SK-N-SH (cell line): ENCODE results near the gene SLC1A7. TPM values are rescaled to one million over a fixed set of nuclear protein-coding genes. Genes with fewer than 3 reads are reported as not detected.

Source experiments
- CTCF ChIA-PET: fragments of 300-600, 350-600 bp; formaldehyde crosslinking; extraction: SDS; loops from one replicate; lab custom pipeline; 2021; lab: Yijun Ruan, JAX
- POLR2A ChIA-PET: fragments of 350-600 bp; sonication (Branson Sonifier 250); formaldehyde crosslinking; extraction: SDS; loops from one replicate; lab custom pipeline; 2020; ENCODE audit warnings: antibody characterized with exemption, inconsistent platforms; lab: Yijun Ruan, JAX
- DNase-seq: peaks from one replicate; pipeline ENCODE4 v3.0.0; 2012
- H2AFZ ChIP-seq: fragments of 200-600 bp; sonication (generic); 2 replicates; pipeline ENCODE4 v1.8.1; 2016; ENCODE audit warnings: antibody characterized with exemption, mild to moderate bottlenecking, low read depth
- H3F3A ChIP-seq: fragments of 200-600 bp; sonication (generic); replicated peaks from 2 replicates; pipeline ENCODE3; 2016; ENCODE audit warnings: antibody characterized with exemption, mild to moderate bottlenecking; ENCODE audit not compliant: insufficient read depth
- H3K27ac ChIP-seq, 2 experiments: fragments of 200-500 bp in 1 of 2; fragments of 200-600 bp in 1 of 2; sonication (Bioruptor generic) in 1 of 2; sonication (generic), shearing (Covaris generic) in 1 of 2; 2 replicates each; pipeline versions ENCODE4 v1.5.1 to v1.6.1; 2014 to 2016; ENCODE audit warnings: low read depth in 2 of 2, inconsistent platforms in 1 of 2, low read length in 1 of 2, mild to moderate bottlenecking in 1 of 2, mixed read lengths in 1 of 2
- H3K27me3 ChIP-seq: fragments of 200-600 bp; sonication (generic), shearing (Covaris generic); 2 replicates; pipeline ENCODE4 v1.6.1; 2016; ENCODE audit warnings: mixed run types; ENCODE audit not compliant: insufficient read depth
- H3K36me3 ChIP-seq, 2 experiments: fragments of 200-500 bp in 1 of 2; fragments of 200-600 bp in 1 of 2; sonication (Bioruptor generic) in 1 of 2; sonication (generic) in 1 of 2; replicated peaks in 1 of 2; 2 replicates each; pipeline versions ENCODE3 to v1.5.1; 2014 to 2016; ENCODE audit warnings: low read length in 1 of 2, mild to moderate bottlenecking in 1 of 2; ENCODE audit not compliant: insufficient read depth in 2 of 2, control insufficient read depth in 1 of 2
- H3K4me1 ChIP-seq, 2 experiments: fragments of 200-500 bp in 1 of 2; fragments of 200-600 bp in 1 of 2; sonication (Bioruptor generic) in 1 of 2; sonication (generic), shearing (Covaris generic) in 1 of 2; 2 replicates each; pipeline versions ENCODE4 v1.5.1 to v1.6.1; 2014 to 2016; ENCODE audit warnings: low read depth in 1 of 2, low read length in 1 of 2, mixed run types in 1 of 2; ENCODE audit not compliant: insufficient read depth in 2 of 2, control insufficient read depth in 1 of 2
- H3K4me2 ChIP-seq: fragments of 200-600 bp; sonication (generic), shearing (Covaris generic); 2 replicates; pipeline ENCODE4 v1.6.1; 2017; ENCODE audit warnings: mixed run types
- H3K4me3 ChIP-seq, 2 experiments: fragments of 200-500 bp in 1 of 2; fragments of 200-600 bp in 1 of 2; sonication (Bioruptor generic) in 1 of 2; sonication (generic), shearing (Covaris generic) in 1 of 2; 2 replicates each; pipeline versions ENCODE4 v1.5.1 to v1.8.1; 2014 to 2016; ENCODE audit warnings: low read depth in 2 of 2, inconsistent platforms in 1 of 2, low read length in 1 of 2, mild to moderate bottlenecking in 1 of 2, mixed read lengths in 1 of 2, moderate library complexity in 1 of 2
- H3K79me2 ChIP-seq: fragments of 200-600 bp; sonication (generic); 2 replicates; pipeline ENCODE4 v1.8.1; 2017; ENCODE audit warnings: mild to moderate bottlenecking; ENCODE audit not compliant: insufficient read depth
- H3K9ac ChIP-seq: fragments of 200-600 bp; sonication (generic); 2 replicates; pipeline ENCODE4 v1.6.1; 2017; ENCODE audit warnings: mixed run types
- H3K9me2 ChIP-seq: fragments of 200-600 bp; sonication (generic); 2 replicates; pipeline ENCODE4 v1.6.1; 2017; ENCODE audit warnings: mixed run types
- H3K9me3 ChIP-seq: fragments of 200-600 bp; sonication (generic); 2 replicates; pipeline ENCODE4 v1.6.1; 2017; ENCODE audit warnings: mixed run types, mild to moderate bottlenecking, moderate library complexity
- H4K20me1 ChIP-seq: fragments of 200-600 bp; sonication (generic); 2 replicates; pipeline ENCODE4 v1.6.1; 2017; ENCODE audit warnings: mild to moderate bottlenecking, mixed run types; ENCODE audit not compliant: insufficient read depth
- EP300 ChIP-seq, 2 experiments: IDR thresholded peaks; 2 replicates each; pipeline versions ENCODE4 v1.4.0 to v1.6.1; 2012; ENCODE audit warnings: borderline replicate concordance in 1 of 2, low read depth in 1 of 2, low read length in 1 of 2
- FOXJ3 ChIP-seq: sonication (generic); formaldehyde crosslinking; IDR thresholded peaks from 2 replicates; pipeline ENCODE4 v1.5.1; 2020; ENCODE audit warnings: mild to moderate bottlenecking, missing genetic modification reagents
- FOXM1 ChIP-seq: IDR thresholded peaks from 2 replicates; pipeline ENCODE4 v1.4.0; 2012; ENCODE audit warnings: low read depth, mild to moderate bottlenecking
- GABPA ChIP-seq: IDR thresholded peaks from 2 replicates; pipeline ENCODE4 v1.4.0; 2012; ENCODE audit warnings: low read depth, mild to moderate bottlenecking
- GATA2 ChIP-seq: sonication (generic); formaldehyde crosslinking; IDR thresholded peaks from 2 replicates; pipeline ENCODE4 v1.5.0; 2020; ENCODE audit warnings: mild to moderate bottlenecking, missing genetic modification reagents
- JUND ChIP-seq: IDR thresholded peaks from 2 replicates; pipeline ENCODE4 v1.4.0; 2012
- MAX ChIP-seq: IDR thresholded peaks from 2 replicates; pipeline ENCODE4 v1.4.0; 2012; ENCODE audit warnings: low read depth
- MEF2A ChIP-seq: IDR thresholded peaks from 2 replicates; pipeline ENCODE4 v1.4.0; 2012; ENCODE audit warnings: low read depth, borderline replicate concordance
- MXI1 ChIP-seq: IDR thresholded peaks from 2 replicates; pipeline ENCODE4 v1.6.1; 2012; ENCODE audit warnings: mild to moderate bottlenecking, low read depth, low read length, improper control_type of control experiment
- NFIC ChIP-seq: IDR thresholded peaks from 2 replicates; pipeline ENCODE4 v1.4.0; 2012; ENCODE audit warnings: borderline replicate concordance
- RAD21 ChIP-seq: IDR thresholded peaks from 2 replicates; pipeline ENCODE4 v1.6.1; 2012; ENCODE audit warnings: mild to moderate bottlenecking, low read length
- RCOR1 ChIP-seq: fragments of 150-350 bp; IDR thresholded peaks from 2 replicates; pipeline ENCODE4 v1.6.1; 2017; ENCODE audit warnings: antibody characterized with exemption, low read length
- RXRA ChIP-seq: IDR thresholded peaks from 2 replicates; pipeline ENCODE4 v1.4.0; 2012; ENCODE audit warnings: low read depth, mild to moderate bottlenecking, borderline replicate concordance
- YY1 ChIP-seq: IDR thresholded peaks from 2 replicates; pipeline ENCODE4 v1.4.0; 2012; ENCODE audit warnings: low read depth, mild to moderate bottlenecking
- WGBS: methylation state at CpG from one replicate; pipeline ENCODE4 v1.1.6; 2017; ENCODE audit warnings: low lambda C conversion rate; 5-methylcytosine and 5-hydroxymethylcytosine counted together
- polyA plus RNA-seq, 3 experiments: library from polyadenylated mRNA; depleted of rRNA; stranded (reverse); fragments of >200 nt; gene quantifications; 2 replicates each; pipeline ENCODE4 v1.2.3, GENCODE V29; 2012
- TF ChIP-seq, protein P1 (sequence below): fragments of 150-350 bp; IDR thresholded peaks from 2 replicates; pipeline ENCODE4 v1.6.1; 2017; ENCODE audit warnings: antibody characterized with exemption, low read length, low read depth, borderline replicate concordance
- TF ChIP-seq, protein P2 (sequence below): IDR thresholded peaks from 2 replicates; pipeline ENCODE4 v1.4.0; 2012; ENCODE audit warnings: low read depth, borderline replicate concordance
- TF ChIP-seq, protein P3 (sequence below): fragments of 150-350 bp; IDR thresholded peaks from 2 replicates; pipeline ENCODE4 v1.6.1; 2016; ENCODE audit warnings: mild to moderate bottlenecking, low read depth, low read length
- TF ChIP-seq, protein P4 (sequence below): IDR thresholded peaks from 2 replicates; pipeline ENCODE4; 2012

SLC1A7 gene
- polyA plus RNA-seq, 1 of the 3 experiments (the other 2 are of a cell fraction), result not detected

DNA sequence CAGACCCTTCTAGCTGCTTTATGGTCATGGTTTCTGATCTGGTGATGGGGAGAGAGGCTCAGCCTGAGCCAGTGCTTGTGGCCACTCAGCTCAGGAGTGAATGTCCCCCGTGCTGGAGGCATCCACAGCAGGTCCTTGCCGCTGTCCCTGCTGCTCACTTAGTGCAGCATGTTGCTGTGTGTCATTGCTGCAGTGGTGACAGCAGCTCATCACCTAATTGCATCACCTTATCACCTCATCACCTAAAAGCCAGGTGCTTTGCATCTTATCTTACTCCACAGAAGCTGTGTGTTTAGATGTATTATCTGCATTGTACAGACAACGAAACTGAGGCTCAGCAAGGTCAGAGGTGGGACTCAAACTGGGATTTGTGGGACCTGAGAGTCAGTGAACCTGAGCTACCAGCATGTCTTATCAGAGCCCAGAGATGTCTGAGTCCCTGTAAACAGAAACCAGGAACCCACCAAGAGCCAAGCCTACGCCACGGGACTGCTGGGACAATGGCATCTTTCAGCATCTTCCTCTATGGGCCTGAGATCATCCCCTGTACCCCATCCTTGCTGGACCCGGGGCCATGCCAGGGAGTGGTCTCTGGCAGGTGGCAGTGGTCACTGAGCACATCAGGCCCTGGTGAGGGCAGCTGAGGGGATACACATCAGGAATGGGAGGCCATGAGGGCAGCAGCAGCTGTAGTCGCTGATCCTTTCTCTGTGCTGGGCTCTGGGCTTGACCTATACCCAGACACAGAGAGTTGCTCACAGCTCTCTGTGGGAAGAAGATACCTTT is 73.9 kb downstream of the SLC1A7 start:
- Histone ChIP-seq H4K20me1 (no peaks in the 10 kb centered on the region), H3K27me3 (no peaks in the 10 kb centered on the region), H3K4me3 (no peak overlapping the region), H3K9ac (no peak overlapping the region), H2AFZ (no peak overlapping the region), H3K79me2 (no peaks in the 10 kb centered on the region), H3K4me2 (no peak overlapping the region), H3K36me3 (no peaks in the 10 kb centered on the region), H3K9me2 (no peaks in the 10 kb centered on the region), H3K27ac (no peak overlapping the region), H3K4me1 (peaks cover 0 to 14% of the 10 kb centered on the region in 2 experiments; a peak in 1 of 4 replicates), H3F3A (no peaks in the 10 kb centered on the region), H3K9me3 (no peaks in the 10 kb centered on the region)
- TF ChIP-seq FOXJ3 (peak; percentile 31; the same call in 1 of the 2 replicates), YY1 (no peak), EP300 (IDR thresholded peaks at IDR 0.05; ENCODE audit: borderline replicate concordance in 1 of 2, low read depth in 1 of 2, low read length in 1 of 2) (peak in 1 of 2 experiments; percentile 26; a peak in 1 of 4 replicates), FOXM1 (no peak), GATA2 (peak; percentile 92)
- WGBS, result 80% methylated on average over 1 of the region's 7 CpGs
- peak; percentile 56 for DNase-seq
- CTCF ChIA-PET, result interaction anchor here (0.9 to 1.2 kb wide), 5 partner anchors 8 to 59 kb away, joined by 3 to 4 read pairs (median 3); no protein-coding TSS in a partner anchor
- POLR2A ChIA-PET, result interaction anchor here (0.6 kb wide), 1 partner anchor 18 kb away, joined by 3 read pairs; no protein-coding TSS in a partner anchor

- ChIA-PET CTCF (interaction anchor here (0.9 to 1.0 kb wide), 3 partner anchors 11 to 60 kb away, joined by 3 to 4 read pairs (median 3); no protein-coding TSS in a partner anchor), POLR2A (interaction anchor here (0.6 kb wide), 1 partner anchor 19 kb away, joined by 3 read pairs; no protein-coding TSS in a partner anchor)
- TF ChIP-seq JUND (no peak), MAX (no peak), FOXM1 (no peak), YY1 (no peak), RCOR1 (no peak), GABPA (no peak), MEF2A (no peak), RXRA (no peak), MXI1 (no peak), RAD21 (no peak), EP300 (IDR thresholded peaks at IDR 0.05; ENCODE audit: borderline replicate concordance in 1 of 2, low read depth in 1 of 2, low read length in 1 of 2) (no peak), NFIC (no peak)
- TF ChIP-seq, protein P1, sequence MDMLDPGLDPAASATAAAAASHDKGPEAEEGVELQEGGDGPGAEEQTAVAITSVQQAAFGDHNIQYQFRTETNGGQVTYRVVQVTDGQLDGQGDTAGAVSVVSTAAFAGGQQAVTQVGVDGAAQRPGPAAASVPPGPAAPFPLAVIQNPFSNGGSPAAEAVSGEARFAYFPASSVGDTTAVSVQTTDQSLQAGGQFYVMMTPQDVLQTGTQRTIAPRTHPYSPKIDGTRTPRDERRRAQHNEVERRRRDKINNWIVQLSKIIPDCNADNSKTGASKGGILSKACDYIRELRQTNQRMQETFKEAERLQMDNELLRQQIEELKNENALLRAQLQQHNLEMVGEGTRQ, result no peak
- TF ChIP-seq, protein P2, sequence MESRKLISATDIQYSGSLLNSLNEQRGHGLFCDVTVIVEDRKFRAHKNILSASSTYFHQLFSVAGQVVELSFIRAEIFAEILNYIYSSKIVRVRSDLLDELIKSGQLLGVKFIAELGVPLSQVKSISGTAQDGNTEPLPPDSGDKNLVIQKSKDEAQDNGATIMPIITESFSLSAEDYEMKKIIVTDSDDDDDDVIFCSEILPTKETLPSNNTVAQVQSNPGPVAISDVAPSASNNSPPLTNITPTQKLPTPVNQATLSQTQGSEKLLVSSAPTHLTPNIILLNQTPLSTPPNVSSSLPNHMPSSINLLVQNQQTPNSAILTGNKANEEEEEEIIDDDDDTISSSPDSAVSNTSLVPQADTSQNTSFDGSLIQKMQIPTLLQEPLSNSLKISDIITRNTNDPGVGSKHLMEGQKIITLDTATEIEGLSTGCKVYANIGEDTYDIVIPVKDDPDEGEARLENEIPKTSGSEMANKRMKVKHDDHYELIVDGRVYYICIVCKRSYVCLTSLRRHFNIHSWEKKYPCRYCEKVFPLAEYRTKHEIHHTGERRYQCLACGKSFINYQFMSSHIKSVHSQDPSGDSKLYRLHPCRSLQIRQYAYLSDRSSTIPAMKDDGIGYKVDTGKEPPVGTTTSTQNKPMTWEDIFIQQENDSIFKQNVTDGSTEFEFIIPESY, result no peak
- TF ChIP-seq, protein P3, sequence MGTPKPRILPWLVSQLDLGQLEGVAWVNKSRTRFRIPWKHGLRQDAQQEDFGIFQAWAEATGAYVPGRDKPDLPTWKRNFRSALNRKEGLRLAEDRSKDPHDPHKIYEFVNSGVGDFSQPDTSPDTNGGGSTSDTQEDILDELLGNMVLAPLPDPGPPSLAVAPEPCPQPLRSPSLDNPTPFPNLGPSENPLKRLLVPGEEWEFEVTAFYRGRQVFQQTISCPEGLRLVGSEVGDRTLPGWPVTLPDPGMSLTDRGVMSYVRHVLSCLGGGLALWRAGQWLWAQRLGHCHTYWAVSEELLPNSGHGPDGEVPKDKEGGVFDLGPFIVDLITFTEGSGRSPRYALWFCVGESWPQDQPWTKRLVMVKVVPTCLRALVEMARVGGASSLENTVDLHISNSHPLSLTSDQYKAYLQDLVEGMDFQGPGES, result no peak
- TF ChIP-seq, protein P4, sequence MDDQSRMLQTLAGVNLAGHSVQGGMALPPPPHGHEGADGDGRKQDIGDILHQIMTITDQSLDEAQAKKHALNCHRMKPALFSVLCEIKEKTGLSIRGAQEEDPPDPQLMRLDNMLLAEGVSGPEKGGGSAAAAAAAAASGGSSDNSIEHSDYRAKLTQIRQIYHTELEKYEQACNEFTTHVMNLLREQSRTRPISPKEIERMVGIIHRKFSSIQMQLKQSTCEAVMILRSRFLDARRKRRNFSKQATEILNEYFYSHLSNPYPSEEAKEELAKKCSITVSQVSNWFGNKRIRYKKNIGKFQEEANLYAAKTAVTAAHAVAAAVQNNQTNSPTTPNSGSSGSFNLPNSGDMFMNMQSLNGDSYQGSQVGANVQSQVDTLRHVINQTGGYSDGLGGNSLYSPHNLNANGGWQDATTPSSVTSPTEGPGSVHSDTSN, result no peak
- no peak for DNase-seq
- Histone ChIP-seq H3K4me2 (no peak overlapping the region), H3K9me3 (no peaks in the 10 kb centered on the region), H3K4me1 (peaks cover 0 to 15% of the 10 kb centered on the region in 2 experiments; a peak in 1 of 4 replicates), H3K9me2 (no peaks in the 10 kb centered on the region), H3K27ac (no peak overlapping the region), H3K4me3 (no peak overlapping the region), H3K36me3 (no peaks in the 10 kb centered on the region), H3K9ac (no peak overlapping the region), H3K27me3 (no peaks in the 10 kb centered on the region), H3K79me2 (no peaks in the 10 kb centered on the region), H4K20me1 (no peaks in the 10 kb centered on the region), H2AFZ (no peak overlapping the region), H3F3A (no peaks in the 10 kb centered on the region)
- WGBS, result 92% methylated on average over 2 of the region's 2 CpGs
These were observed 74.6 kb downstream of the SLC1A7 start for GRCh38 chr1:53067886-53068285.
